T-helper 1 cell treated with Interleukin-12 subunit alpha and Interleukin-12 subunit beta and Interleukin-4 antibody, amounts not matched to agents 30 ng/mL and 1 ng/mL, for 36 hours (primary cell): Measurements from ENCODE around the gene SORL1-AS1.

Source experiments
- intact Hi-C: fragments of 100-400 bp; cut with micrococcal nuclease; formaldehyde crosslinking; loops from one replicate; pipeline ENCODE4 v1.15.1; 2024

The SORL1-AS1 gene

GRCh38 chr11:121453589-121454299, 977 bp upstream of the SORL1-AS1 start:
- intact Hi-C loops: loop anchor here (2.0 kb wide), 1 partner anchor 91 kb away; no protein-coding TSS in a partner anchor

DNA sequence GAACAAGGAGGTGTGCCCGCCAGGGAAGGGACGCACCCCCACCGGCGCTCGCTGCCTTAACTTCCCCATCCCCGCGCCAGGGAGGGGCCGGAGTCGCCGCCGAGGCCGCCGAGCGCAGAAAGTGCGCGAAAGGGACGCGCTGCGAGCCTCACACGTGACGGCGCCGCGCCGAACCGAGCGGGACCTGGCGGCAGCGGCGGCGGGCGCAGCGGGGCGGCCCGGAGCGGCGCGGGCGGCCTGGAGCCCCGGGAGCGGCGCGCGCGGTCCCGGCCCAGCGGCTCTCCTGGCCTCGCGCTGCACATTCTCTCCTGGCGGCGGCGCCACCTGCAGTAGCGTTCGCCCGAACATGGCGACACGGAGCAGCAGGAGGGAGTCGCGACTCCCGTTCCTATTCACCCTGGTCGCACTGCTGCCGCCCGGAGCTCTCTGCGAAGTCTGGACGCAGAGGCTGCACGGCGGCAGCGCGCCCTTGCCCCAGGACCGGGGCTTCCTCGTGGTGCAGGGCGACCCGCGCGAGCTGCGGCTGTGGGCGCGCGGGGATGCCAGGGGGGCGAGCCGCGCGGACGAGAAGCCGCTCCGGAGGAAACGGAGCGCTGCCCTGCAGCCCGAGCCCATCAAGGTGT, 670 bp downstream of the SORL1-AS1 start, which contains the start of gene SORL1:
TSS of gene SORL1 (plus strand) at position 329 of the 623 bp plus-strand sequence. CDS start at position 347, 18 bp downstream.
- intact Hi-C loops: loop anchor here (1.0 to 2.0 kb wide), 8 partner anchors 12 to 160 kb away; partner anchors contain the start of gene SC5D

- intact Hi-C loops: loop anchor here (1.0 to 2.0 kb wide), 3 partner anchors 84 to 131 kb away; no protein-coding TSS in a partner anchor
Measured at GRCh38 chr11:121451178-121451985, 1.4 kb downstream of the SORL1-AS1 start.

DNA sequence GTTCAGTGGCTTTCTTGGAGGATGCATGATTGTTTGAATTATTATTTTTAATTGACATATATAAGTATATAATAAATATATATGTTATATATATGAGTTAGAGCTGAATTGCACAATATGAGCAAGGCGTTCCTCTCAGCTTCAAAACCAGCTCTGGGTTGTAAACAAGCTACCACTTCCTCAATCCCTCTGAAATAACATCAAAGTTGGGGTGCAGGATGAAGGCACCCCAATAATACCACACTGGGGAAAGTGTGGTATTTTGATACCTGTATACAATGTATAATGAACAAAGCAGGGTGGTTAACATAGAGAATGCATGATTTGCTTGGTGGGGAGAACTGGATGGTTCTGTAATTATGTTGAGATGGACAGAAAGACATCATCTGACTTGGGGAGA, 2.4 kb downstream of the SORL1-AS1 start:
- intact Hi-C loops: loop anchor here (1.0 to 2.0 kb wide), 3 partner anchors 28 to 132 kb away; no protein-coding TSS in a partner anchor

DNA sequence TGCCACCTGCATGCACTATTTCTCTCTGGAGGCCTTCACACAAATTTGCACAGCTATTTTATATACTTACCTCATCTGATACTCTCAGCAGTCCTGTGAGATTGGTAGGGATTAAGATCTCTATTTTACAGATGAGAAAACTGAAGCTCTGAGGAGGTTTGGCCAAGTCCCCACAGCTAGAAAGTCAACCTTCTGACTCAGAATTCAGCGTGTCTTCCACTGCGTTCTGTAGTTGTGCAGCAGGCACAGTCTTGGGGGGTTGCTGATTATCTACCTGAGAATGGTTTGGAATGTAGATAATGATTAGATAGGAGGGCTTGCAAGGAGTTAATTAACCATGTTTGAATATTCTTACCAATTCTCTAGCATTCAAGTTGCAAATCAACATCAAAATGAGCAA, 3.1 kb downstream of the SORL1-AS1 start:
- intact Hi-C loops: loop anchor here (1.0 to 2.0 kb wide), 7 partner anchors 8 to 133 kb away; no protein-coding TSS in a partner anchor

- intact Hi-C loops: loop anchor here (1.0 to 2.0 kb wide), 4 partner anchors 8 to 130 kb away; no protein-coding TSS in a partner anchor
Measured at GRCh38 chr11:121449123-121449522, 3.6 kb downstream of the SORL1-AS1 start.

GRCh38 chr11:121448431-121448941, 4.3 kb downstream of the SORL1-AS1 start:
- intact Hi-C loops: loop anchor here (2.0 kb wide), 1 partner anchor 22 kb away; no protein-coding TSS in a partner anchor

- intact Hi-C loops: loop anchor here (2.0 kb wide), 1 partner anchor 21 kb away; no protein-coding TSS in a partner anchor
Measured at GRCh38 chr11:121448011-121448410, 4.8 kb downstream of the SORL1-AS1 start.

DNA sequence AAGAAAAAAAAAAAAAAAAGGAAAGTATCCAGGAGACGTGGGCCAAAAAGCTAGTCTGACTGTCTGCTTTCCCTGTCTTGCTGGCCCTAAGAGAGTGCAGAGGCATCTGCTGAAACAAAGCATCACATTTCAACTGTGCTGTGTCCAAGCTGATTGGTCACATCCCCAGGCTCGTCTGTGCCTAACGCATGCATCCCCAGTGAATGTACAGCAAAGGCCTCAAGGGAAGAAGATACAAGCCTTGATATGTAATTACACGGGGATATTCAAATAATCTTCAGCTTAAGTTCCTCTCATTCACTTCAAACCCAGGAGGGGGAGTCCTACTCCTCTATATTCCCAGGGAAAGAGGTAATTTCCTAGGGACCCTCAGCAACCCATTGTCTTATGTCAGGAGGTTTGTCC, 6.0 kb downstream of the SORL1-AS1 start:
- intact Hi-C loops: no loop called here

DNA sequence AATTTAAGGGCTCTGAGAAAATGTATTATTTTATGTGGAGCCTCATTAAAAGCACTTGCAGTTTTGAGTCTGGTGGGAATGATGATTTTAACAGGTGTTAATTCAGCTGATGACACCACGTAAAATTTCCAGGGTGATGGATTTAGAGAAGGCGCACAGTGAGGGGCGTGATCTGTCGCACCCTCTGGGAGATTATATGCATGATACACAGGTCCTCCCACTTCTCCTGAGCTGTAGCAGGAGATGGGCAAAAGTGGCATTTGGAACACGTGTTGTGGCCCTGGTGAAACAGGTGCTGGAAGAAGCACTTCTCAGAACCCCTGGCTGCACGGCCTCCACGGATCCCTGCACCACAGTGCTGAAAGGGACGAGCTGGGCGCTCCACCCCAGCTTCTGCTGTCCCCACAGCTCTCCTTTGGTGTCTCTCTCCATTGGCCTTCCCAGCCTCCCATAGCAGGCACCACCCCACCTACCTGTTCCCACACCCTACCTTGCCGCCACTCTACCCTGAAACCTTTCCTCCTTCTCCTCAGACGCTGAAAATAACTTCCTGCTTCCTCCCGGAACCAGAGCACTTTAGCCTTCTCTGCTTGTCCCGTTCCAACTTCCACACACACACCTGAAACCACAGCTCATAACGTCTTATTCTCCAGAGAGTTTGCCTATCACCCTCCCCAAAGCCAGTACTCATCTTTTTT, 7.5 kb downstream of the SORL1-AS1 start:
- intact Hi-C loops: no loop called here

DNA sequence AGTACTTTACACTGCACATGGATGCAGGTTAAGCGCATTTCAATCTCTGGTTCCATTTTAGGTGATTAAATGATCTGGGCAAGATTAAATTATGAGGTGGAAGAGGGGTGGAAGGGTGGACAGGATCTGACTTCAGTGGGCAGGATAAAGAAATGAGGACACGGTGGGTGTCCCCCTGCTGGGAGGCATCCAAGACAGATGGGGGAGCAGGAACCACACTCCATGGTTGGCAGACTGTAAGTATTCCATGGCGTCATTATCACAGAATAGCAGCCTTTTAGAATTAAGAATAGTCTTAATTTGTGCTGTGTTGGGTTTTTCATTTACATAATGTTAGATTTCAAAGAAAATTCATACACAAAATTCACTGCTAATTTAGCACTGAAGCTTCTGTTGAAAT, 8.2 kb downstream of the SORL1-AS1 start:
- intact Hi-C loops: no loop called here

- intact Hi-C loops: no loop called here
Measured at GRCh38 chr11:121443688-121444275, 9.0 kb downstream of the SORL1-AS1 start.

DNA sequence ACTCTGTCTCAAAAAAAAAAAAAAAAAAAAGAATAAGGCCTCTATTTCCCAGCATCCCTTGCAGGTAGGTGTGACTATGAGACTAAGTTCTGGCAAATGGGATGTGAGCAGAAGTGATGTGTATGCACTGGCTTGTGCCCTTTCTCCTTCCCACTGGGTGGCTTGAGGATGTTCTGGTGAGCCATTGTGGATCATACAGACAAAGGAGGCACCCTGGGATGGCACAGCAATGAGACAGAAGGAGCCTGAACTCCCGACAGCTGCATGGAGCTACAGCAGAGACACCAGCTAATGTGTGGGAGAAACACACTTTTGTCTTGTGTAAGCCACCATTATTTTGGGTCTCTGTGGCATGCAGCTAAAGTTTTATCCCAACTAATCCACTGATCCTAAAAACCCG, 11.2 kb downstream of the SORL1-AS1 start:
- intact Hi-C loops: loop anchor here (1.0 kb wide), 1 partner anchor 8 kb away; no protein-coding TSS in a partner anchor

GRCh38 chr11:121439759-121440158, 13.0 kb downstream of the SORL1-AS1 start:
- intact Hi-C loops: no loop called here

DNA sequence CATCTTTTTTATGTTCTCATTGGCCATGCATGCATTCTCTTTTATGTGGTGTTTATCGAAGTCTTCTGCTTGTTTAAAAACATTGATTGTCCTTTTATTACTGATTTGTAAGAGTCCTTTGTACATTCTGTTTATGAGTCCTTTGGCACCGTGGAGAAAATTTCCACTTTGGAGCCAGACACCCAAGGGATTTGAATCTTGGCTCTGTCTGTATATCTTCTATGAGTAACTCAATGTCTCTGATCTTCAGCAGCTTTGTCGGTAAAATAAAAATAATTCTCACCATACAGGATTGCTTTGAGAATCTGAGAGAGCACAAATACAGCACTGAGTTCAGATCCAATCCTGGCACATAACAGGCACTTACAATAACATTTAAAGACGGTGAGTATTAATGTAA, 13.4 kb downstream of the SORL1-AS1 start:
- intact Hi-C loops: no loop called here

DNA sequence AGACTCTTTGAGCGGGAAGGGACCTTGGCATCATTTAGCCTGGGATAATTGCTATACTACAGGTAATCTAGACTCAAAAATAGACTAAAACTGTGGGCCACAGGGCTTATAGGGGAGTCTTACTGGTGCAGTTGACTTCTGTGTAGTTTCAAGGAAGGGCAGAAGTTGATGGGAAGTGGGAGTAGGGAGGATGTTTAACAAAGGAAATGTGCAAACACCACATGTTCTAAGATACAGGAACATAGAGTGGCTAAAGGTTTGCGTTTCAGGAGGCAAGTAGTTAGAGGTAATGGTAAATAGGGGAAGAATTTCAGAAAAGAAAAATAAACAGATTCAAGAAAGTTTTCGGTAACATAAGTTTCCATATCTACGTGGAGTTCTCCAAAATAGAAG, 15.1 kb downstream of the SORL1-AS1 start:
- intact Hi-C loops: no loop called here

DNA sequence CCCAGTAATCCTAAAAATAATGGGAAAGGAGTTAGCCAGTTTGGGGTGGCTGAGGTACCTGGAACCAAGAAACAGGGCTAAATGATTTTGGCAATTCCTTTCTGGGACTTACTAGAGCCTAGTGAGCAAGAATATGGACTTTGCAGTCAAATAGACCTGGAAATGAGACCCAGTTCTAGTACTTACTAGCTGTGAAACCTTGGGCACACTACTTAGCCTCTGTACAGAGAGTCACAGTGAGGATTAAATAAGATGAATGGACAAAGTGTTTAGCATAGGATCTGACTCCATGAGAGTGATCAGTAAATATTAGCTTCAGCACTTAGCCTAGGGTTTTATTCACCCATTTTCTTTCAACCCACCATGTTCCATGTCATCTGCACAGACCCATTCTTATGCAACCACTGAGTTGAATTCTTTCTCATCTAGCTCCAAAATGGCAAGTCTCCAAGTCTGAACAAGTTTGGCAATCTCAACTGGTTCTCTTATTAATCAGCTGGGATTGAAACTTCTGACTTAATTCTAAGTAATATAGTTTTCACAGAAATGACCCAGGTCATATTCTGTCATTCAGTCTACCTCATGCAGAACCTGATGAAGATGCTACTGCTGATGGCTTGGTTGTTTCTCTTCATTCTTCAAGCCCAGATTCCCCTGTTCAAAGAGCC, 15.6 kb downstream of the SORL1-AS1 start:
- intact Hi-C loops: no loop called here

DNA sequence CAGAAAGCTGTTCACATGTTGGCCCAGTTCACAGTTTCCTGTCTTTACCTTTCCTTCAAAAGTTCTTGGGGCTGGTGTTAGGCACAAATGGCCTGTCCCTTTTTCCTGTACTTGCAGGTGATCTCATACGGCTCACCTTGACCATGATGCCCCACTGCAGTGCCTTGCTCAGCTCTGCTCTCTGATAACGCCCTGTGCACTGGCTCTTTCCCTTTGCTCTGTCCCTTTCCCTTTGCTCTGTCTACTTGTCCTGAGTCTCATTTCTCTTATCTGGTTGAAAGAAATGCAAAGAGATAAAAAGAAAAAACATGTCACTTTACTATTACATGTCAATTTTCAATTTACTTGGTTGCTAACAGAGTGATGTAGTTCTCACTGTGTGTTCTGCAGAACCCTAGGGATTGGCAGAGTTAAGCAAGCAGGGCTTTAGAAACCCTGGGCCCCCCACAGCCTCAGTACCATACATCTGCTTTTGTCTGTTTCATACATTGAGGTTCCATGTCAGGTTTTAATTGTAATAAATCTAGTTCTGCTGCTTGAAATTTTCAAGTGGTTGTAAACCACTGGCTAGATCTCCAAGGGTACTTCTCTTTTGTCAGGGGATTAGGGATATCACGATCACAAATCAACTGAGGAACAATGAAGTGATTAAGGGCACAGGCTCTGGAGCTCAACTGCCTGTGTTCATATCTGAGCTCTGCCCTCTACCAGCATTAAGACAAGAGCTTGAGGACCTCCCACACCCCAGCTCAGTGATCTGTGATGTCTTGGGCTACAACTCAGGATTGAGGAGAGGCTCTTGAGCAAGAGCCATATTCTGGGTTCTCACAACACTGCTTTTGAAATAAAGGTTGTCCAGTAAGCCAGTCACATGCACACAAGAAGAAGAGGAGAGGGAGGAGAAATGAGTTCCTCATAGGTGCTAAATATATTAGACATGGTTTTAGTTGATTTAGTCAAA, 16.9 kb downstream of the SORL1-AS1 start:
- intact Hi-C loops: no loop called here
